Measurements from ENCODE around the gene EMC7.
A peak's percentile ranks its signal among the peaks of the same experiment; 100 is the strongest.
"Not testable (repeated sequence)": the region's sequence is repeated elsewhere in the genome, so short reads cannot be mapped to it uniquely, and the experiment has no call there.

Gene EMC7

GRCh38 chr15:34079904-34080303 lies 21.8 kb downstream of the EMC7 start:
- DNase-seq: no peak

GRCh38 chr15:34078900-34079299 lies 22.8 kb downstream of the EMC7 start:
- no peak for DNase-seq

GRCh38 chr15:34076785-34077184 lies 24.9 kb downstream of the EMC7 start:
- no peak for DNase-seq

- DNase-seq: no peak
Measured at GRCh38 chr15:34070003-34070402, 31.7 kb downstream of the EMC7 start.

GRCh38 chr15:34065941-34066340 lies 35.7 kb downstream of the EMC7 start:
- no peak for DNase-seq

- no peak for DNase-seq
Measured at GRCh38 chr15:34065261-34065660, 36.4 kb downstream of the EMC7 start.

GRCh38 chr15:34064438-34064837 lies 37.2 kb downstream of the EMC7 start:
- DNase-seq: no peak

- DNase-seq: no peak
Measured at GRCh38 chr15:34059946-34060345, 41.7 kb downstream of the EMC7 start.

GRCh38 chr15:34059476-34059875 lies 42.2 kb downstream of the EMC7 start:
- DNase-seq: no peak

- no peak for DNase-seq
Measured at GRCh38 chr15:34056911-34057310, 44.8 kb downstream of the EMC7 start.

GRCh38 chr15:34055868-34056595 lies 45.6 kb downstream of the EMC7 start:
- DNase-seq: no peak

GRCh38 chr15:34054081-34054707 lies 47.5 kb downstream of the EMC7 start:
- no peak for DNase-seq

- not testable (repeated sequence) for DNase-seq
Measured at GRCh38 chr15:34050385-34050784, 51.3 kb downstream of the EMC7 start.

GRCh38 chr15:34049112-34049511 lies 52.5 kb downstream of the EMC7 start:
- no peak for DNase-seq

- no peak for DNase-seq
Measured at GRCh38 chr15:34047893-34048775, 53.5 kb downstream of the EMC7 start.

GRCh38 chr15:34046471-34047145 lies 55.1 kb downstream of the EMC7 start:
- no peak for DNase-seq

GRCh38 chr15:34043813-34044212 lies 57.8 kb downstream of the EMC7 start:
- no peak for DNase-seq

GRCh38 chr15:34043391-34043790 lies 58.3 kb downstream of the EMC7 start:
- DNase-seq: no peak

GRCh38 chr15:34039790-34040113 lies 61.9 kb downstream of the EMC7 start:
- DNase-seq: no peak

GRCh38 chr15:34038871-34039789 lies 62.5 kb downstream of the EMC7 start, which contains the start of gene AVEN:
Gene AVEN (minus strand): TSS chr15:34039204. CDS start chr15:34039046, 158 bp downstream.
- peak; percentile 35 for DNase-seq

GRCh38 chr15:34038023-34038870 lies 63.4 kb downstream of the EMC7 start:
- peak; percentile 90 for DNase-seq

Data from retina (tissue), 1 donor.